Measurements from ENCODE around the gene TSPAN18.
A peak's percentile ranks its signal among the peaks of the same experiment; 100 is the strongest.

TSPAN18 gene

DNA sequence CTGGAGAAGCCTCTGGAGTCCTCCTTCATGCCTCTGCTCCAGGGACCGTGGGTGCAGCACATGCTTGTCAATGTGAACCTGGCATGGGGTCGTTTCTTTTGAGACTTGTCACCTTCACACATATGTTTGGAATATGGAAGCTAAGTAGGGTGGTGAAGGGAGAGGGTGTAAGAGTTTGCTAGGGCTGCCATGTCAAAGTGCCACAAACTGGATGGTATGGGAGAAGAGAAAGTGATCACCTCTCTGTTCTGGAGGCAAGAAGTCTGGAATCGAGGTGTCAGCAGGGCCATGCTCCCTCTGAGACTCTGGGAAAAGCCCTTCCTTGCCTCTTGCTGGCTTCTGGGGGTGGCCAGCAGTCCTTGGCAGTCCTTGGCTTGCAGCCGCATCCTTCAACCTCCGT lies 8.7 kb upstream of the TSPAN18 start (continued):
- peak; percentile 94 for TF ChIP-seq ZNF157 (tag by site-specific recombination; IDR thresholded peaks at IDR 0.05)
- TF ChIP-seq ZNF221 (tag by site-specific recombination; IDR thresholded peaks at IDR 0.05; ENCODE audit: borderline replicate concordance): no peak
- TF ChIP-seq ZNF335 (tag by site-specific recombination; conservative IDR thresholded peaks at IDR 0.05): no peak
- TF ChIP-seq ZNF394 (tag by site-specific recombination; IDR thresholded peaks at IDR 0.05; ENCODE audit: borderline replicate concordance): no peak

DNA sequence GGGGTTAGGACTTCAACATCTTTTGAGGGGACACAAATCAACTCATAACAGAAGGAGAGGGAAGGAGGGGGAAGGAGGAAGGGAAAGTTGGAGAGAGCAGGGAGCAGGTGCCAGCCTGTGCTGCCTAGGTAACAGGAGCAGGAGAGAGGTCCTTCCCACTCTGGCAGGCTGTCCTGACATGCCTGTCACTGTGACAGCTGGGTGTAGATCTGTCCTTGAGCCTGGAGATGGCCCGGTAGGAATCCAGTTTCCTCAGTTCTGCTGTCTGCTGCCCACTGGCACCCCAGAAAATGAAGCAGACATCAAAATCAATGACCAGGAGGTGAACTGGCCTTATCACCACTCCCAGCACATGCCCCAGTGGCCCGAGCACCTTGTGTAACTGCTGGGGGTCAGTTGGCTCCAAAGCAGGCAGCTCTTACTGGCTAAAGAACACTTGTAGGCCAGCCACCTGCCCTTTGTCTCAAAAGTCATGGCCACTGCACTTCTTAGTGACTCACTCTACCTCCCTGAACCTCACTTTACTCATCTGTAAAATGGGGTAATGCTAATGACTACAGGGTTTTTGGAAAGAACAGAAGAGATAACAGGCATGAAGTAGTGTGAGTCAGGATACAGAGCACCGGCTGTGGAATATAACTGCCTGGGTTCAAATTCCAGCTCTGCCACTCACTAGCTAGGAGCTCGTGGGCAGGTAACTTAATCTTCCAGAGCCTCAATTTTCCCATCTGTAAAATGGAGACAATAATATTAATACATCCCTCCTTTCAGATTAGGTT lies 8.0 kb upstream of the TSPAN18 start:
- CTCF ChIA-PET: interaction anchor here (0.8 to 1.3 kb wide), 3 partner anchors 10 to 176 kb away, joined by 3 read pairs; no protein-coding TSS in a partner anchor
- no peaks in the 10 kb centered on the region for H3K36me3 ChIP-seq (ENCODE audit: control insufficient read depth in 2 of 2, insufficient read depth in 1 of 2, low read length in 2 of 2)
- no peak overlapping the region for H3K4me3 ChIP-seq (ENCODE audit: low read depth, low read length)
- H3K4me1 ChIP-seq (ENCODE audit: control insufficient read depth, insufficient read depth, low read length): no peaks in the 10 kb centered on the region
- POLR2A ChIA-PET: no interaction called here
- H3K9me3 ChIP-seq (ENCODE audit: control insufficient read depth, insufficient read depth, low read depth, low read length): no peaks in the 10 kb centered on the region
- TF ChIP-seq ZSCAN16 (tag by site-specific recombination; IDR thresholded peaks at IDR 0.05) (no peak), KLF10 (tag by site-specific recombination; IDR thresholded peaks at IDR 0.05) (no peak), ZNF777 (tag by site-specific recombination; IDR thresholded peaks at IDR 0.05; ENCODE audit: borderline replicate concordance) (no peak), ZNF610 (tag by site-specific recombination; IDR thresholded peaks at IDR 0.05; ENCODE audit: borderline replicate concordance) (no peak), ZSCAN23 (tag by site-specific recombination; IDR thresholded peaks at IDR 0.05) (no peak), ZBTB7A (tag by site-specific recombination; IDR thresholded peaks at IDR 0.05; ENCODE audit: low read depth) (no peak), ZNF621 (tag by site-specific recombination; IDR thresholded peaks at IDR 0.05) (no peak), ZBTB17 (tag by site-specific recombination; IDR thresholded peaks at IDR 0.05) (no peak), ZNF555 (tag by site-specific recombination; conservative IDR thresholded peaks at IDR 0.05) (no peak), ZNF114 (tag by site-specific recombination; IDR thresholded peaks at IDR 0.05) (no peak), ZNF16 (tag by site-specific recombination; IDR thresholded peaks at IDR 0.05; ENCODE audit: low read depth) (no peak), ZBTB21 (tag by site-specific recombination; IDR thresholded peaks at IDR 0.05) (no peak), ZNF404 (tag by site-specific recombination; IDR thresholded peaks at IDR 0.05) (no peak)
- TF ChIP-seq, protein P1, sequence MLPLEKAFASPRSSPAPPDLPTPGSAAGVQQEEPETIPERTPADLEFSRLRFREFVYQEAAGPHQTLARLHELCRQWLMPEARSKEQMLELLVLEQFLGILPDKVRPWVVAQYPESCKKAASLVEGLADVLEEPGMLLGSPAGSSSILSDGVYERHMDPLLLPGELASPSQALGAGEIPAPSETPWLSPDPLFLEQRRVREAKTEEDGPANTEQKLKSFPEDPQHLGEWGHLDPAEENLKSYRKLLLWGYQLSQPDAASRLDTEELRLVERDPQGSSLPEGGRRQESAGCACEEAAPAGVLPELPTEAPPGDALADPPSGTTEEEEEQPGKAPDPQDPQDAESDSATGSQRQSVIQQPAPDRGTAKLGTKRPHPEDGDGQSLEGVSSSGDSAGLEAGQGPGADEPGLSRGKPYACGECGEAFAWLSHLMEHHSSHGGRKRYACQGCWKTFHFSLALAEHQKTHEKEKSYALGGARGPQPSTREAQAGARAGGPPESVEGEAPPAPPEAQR (tag by site-specific recombination; IDR thresholded peaks at IDR 0.05): no peak
- TF ChIP-seq, protein P2, sequence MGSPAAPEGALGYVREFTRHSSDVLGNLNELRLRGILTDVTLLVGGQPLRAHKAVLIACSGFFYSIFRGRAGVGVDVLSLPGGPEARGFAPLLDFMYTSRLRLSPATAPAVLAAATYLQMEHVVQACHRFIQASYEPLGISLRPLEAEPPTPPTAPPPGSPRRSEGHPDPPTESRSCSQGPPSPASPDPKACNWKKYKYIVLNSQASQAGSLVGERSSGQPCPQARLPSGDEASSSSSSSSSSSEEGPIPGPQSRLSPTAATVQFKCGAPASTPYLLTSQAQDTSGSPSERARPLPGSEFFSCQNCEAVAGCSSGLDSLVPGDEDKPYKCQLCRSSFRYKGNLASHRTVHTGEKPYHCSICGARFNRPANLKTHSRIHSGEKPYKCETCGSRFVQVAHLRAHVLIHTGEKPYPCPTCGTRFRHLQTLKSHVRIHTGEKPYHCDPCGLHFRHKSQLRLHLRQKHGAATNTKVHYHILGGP (tag by site-specific recombination; IDR thresholded peaks at IDR 0.05): no peak
- TF ChIP-seq, protein P3, sequence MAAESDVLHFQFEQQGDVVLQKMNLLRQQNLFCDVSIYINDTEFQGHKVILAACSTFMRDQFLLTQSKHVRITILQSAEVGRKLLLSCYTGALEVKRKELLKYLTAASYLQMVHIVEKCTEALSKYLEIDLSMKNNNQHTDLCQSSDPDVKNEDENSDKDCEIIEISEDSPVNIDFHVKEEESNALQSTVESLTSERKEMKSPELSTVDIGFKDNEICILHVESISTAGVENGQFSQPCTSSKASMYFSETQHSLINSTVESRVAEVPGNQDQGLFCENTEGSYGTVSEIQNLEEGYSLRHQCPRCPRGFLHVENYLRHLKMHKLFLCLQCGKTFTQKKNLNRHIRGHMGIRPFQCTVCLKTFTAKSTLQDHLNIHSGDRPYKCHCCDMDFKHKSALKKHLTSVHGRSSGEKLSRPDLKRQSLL (tag by site-specific recombination; IDR thresholded peaks at IDR 0.05): no peak
- TF ChIP-seq, protein P4, sequence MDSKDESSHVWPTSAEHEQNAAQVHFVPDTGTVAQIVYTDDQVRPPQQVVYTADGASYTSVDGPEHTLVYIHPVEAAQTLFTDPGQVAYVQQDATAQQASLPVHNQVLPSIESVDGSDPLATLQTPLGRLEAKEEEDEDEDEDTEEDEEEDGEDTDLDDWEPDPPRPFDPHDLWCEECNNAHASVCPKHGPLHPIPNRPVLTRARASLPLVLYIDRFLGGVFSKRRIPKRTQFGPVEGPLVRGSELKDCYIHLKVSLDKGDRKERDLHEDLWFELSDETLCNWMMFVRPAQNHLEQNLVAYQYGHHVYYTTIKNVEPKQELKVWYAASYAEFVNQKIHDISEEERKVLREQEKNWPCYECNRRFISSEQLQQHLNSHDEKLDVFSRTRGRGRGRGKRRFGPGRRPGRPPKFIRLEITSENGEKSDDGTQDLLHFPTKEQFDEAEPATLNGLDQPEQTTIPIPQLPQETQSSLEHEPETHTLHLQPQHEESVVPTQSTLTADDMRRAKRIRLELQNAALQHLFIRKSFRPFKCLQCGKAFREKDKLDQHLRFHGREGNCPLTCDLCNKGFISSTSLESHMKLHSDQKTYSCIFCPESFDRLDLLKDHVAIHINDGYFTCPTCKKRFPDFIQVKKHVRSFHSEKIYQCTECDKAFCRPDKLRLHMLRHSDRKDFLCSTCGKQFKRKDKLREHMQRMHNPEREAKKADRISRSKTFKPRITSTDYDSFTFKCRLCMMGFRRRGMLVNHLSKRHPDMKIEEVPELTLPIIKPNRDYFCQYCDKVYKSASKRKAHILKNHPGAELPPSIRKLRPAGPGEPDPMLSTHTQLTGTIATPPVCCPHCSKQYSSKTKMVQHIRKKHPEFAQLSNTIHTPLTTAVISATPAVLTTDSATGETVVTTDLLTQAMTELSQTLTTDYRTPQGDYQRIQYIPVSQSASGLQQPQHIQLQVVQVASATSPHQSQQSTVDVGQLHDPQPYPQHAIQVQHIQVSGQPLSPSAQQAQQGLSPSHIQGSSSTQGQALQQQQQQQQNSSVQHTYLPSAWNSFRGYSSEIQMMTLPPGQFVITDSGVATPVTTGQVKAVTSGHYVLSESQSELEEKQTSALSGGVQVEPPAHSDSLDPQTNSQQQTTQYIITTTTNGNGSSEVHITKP (tag by site-specific recombination; IDR thresholded peaks at IDR 0.05): no peak
- TF ChIP-seq, protein P5, sequence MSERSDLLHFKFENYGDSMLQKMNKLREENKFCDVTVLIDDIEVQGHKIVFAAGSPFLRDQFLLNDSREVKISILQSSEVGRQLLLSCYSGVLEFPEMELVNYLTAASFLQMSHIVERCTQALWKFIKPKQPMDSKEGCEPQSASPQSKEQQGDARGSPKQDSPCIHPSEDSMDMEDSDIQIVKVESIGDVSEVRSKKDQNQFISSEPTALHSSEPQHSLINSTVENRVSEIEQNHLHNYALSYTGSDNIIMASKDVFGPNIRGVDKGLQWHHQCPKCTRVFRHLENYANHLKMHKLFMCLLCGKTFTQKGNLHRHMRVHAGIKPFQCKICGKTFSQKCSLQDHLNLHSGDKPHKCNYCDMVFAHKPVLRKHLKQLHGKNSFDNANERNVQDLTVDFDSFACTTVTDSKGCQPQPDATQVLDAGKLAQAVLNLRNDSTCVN (tag by site-specific recombination; optimal IDR thresholded peaks at IDR 0.05): no peak
- TF ChIP-seq, protein P6, sequence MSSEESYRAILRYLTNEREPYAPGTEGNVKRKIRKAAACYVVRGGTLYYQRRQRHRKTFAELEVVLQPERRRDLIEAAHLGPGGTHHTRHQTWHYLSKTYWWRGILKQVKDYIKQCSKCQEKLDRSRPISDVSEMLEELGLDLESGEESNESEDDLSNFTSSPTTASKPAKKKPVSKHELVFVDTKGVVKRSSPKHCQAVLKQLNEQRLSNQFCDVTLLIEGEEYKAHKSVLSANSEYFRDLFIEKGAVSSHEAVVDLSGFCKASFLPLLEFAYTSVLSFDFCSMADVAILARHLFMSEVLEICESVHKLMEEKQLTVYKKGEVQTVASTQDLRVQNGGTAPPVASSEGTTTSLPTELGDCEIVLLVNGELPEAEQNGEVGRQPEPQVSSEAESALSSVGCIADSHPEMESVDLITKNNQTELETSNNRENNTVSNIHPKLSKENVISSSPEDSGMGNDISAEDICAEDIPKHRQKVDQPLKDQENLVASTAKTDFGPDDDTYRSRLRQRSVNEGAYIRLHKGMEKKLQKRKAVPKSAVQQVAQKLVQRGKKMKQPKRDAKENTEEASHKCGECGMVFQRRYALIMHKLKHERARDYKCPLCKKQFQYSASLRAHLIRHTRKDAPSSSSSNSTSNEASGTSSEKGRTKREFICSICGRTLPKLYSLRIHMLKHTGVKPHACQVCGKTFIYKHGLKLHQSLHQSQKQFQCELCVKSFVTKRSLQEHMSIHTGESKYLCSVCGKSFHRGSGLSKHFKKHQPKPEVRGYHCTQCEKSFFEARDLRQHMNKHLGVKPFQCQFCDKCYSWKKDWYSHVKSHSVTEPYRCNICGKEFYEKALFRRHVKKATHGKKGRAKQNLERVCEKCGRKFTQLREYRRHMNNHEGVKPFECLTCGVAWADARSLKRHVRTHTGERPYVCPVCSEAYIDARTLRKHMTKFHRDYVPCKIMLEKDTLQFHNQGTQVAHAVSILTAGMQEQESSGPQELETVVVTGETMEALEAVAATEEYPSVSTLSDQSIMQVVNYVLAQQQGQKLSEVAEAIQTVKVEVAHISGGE (tag by site-specific recombination; conservative IDR thresholded peaks at IDR 0.05; ENCODE audit: low read depth): no peak
- H3K27ac ChIP-seq (ENCODE audit: extremely low read depth, low read depth, low read length): no peak overlapping the region
